NCI-H526 treated with DMSO at 0.1 percent for 48 hours (cell line): Measurements from ENCODE around the gene HEATR5B.
"Not testable (repeated sequence)": the region's sequence is repeated elsewhere in the genome, so short reads cannot be mapped to it uniquely, and the experiment has no call there.

Experiments
- DNase-seq: peaks from one replicate; lab custom pipeline; 2025; lab: John Stamatoyannopoulos, UW

HEATR5B gene

GRCh38 chr2:36941867-36942266 is 142.3 kb downstream of the HEATR5B start:
- DNase-seq: no peak

GRCh38 chr2:36936526-36936925 is 147.6 kb downstream of the HEATR5B start:
- DNase-seq: not testable (repeated sequence)

- DNase-seq: not testable (repeated sequence)
Observed at GRCh38 chr2:36931688-36932087, 152.5 kb downstream of the HEATR5B start.
